Sigmoid colon (tissue), 3 donors: ENCODE measurements around the gene MTRF1L.

Experiments used
- POLR2A ChIP-seq, 2 donors: fragments of 450-650 bp; IDR thresholded peaks; one replicate each; pipeline ENCODE4 v1.6.1; 2016; ENCODE audit warnings: antibody characterized with exemption in 2 of 2, mild to moderate bottlenecking in 2 of 2, moderate library complexity in 2 of 2
- TF ChIP-seq, protein P1 (sequence below), 4 experiments: fragments of 450-650 bp in 3 of 4; fragments of 200-600 bp in 1 of 4; IDR thresholded peaks; one replicate each; pipeline ENCODE4 v1.5.1; 2016 to 2019; ENCODE audit warnings: antibody characterized with exemption in 4 of 4, mild to moderate bottlenecking in 3 of 4, moderate library complexity in 2 of 4

DNA sequence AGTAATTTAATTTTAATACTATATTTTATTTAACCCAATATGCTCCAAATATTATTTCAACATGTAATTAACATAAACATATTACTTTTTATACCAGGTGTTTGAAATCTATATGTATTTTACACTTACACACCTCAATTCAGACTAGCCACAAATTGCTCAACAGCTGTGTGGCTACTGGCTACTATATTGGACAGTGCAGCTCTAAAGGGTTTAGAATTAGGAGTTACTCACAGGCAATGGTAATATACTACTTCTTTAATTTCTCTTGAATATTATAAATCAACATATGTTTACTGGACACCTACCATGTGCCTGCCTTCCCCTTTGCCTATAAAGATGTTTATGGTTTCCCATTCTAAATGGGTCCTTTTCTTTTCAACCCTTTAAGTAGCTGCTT, 2.3 kb downstream of the MTRF1L start:
- TF ChIP-seq POLR2A (IDR thresholded peaks at IDR 0.05): no peak
- TF ChIP-seq, protein P1, sequence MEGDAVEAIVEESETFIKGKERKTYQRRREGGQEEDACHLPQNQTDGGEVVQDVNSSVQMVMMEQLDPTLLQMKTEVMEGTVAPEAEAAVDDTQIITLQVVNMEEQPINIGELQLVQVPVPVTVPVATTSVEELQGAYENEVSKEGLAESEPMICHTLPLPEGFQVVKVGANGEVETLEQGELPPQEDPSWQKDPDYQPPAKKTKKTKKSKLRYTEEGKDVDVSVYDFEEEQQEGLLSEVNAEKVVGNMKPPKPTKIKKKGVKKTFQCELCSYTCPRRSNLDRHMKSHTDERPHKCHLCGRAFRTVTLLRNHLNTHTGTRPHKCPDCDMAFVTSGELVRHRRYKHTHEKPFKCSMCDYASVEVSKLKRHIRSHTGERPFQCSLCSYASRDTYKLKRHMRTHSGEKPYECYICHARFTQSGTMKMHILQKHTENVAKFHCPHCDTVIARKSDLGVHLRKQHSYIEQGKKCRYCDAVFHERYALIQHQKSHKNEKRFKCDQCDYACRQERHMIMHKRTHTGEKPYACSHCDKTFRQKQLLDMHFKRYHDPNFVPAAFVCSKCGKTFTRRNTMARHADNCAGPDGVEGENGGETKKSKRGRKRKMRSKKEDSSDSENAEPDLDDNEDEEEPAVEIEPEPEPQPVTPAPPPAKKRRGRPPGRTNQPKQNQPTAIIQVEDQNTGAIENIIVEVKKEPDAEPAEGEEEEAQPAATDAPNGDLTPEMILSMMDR (IDR thresholded peaks at IDR 0.05): no peak
